GM10847 (cell line): ENCODE data around the gene PDE6C.

Source experiments
- POLR2A ChIP-seq: IDR thresholded peaks from 2 replicates; pipeline ENCODE4 v1.6.1; 2011; ENCODE audit not compliant: insufficient read length; ENCODE audit errors: extremely low read depth

The PDE6C gene

DNA sequence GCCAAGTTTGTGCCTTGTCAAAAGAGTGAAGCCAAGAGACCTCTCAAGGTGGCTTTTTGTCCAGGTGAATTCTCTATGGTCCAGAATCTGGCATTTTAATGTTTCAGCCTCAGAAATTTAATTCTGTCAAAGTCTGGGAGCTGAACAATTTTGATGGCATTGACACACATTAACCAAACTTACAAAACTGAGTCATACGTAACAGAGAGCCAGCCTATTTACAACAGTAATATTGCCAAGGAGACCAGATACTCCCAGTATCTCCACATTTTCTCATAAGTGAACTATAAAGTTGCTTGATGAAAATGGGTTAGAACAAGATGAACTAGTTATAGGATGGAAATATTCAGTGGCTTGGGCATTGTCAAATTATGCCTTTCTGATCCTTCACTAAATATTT, 43.8 kb downstream of the PDE6C start:
- no peak for TF ChIP-seq POLR2A

DNA sequence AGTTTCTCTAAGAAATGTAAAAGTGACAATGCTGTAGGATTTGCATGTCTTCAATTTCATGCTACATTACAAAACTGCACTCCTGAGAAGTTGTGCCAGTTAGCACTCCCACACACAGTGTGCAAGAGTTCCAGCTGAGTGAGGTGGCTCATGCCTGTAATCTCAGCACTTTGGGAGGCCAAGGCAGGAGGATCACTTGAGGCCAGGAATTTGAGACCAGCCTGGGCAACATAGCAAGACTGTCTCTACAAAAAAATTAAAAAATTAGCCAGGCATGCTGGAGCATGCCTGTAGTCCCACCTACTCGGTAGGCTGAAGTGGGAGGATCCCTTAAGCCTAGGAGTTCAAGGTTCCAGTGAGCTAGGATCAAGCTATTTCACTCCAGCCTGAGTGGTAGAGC, 45.4 kb downstream of the PDE6C start:
- TF ChIP-seq POLR2A: no peak

DNA sequence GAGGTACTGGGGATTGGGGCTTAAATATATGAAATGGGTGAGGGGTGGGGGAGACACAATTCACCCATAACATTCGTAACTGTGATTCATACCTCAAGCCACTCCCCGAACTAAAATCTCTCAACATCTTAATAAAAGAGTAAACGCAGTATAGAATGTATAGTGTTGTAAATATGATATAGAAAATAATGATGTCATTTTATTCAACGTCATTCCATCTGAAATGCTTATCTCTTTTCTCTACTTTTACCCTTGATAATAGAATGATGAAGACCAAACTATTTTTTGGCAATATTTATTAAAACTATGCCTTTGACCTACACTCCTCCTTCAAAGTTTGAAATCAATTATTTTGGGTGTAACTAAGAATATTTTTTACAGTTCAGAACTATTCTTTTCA, 53.7 kb downstream of the PDE6C start:
- TF ChIP-seq POLR2A: no peak

DNA sequence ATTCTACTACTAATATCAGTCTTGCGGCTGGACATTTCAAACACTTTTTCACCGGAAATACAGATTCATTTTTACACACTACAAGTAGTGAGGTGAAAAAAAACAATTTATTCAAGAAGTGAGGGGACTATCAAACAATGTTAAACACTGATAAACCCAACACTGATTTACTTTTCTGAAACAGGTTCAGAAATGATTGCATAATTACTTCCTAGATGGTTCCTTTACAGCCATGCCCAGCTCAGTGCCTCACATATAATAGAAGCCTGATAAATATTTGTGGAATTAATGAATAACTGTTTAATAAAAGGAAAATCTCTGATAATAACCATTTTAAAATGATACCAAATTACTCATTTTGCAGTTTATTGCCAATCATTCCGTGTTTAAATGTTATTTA, 55.5 kb downstream of the PDE6C start:
- TF ChIP-seq POLR2A: no peak

DNA sequence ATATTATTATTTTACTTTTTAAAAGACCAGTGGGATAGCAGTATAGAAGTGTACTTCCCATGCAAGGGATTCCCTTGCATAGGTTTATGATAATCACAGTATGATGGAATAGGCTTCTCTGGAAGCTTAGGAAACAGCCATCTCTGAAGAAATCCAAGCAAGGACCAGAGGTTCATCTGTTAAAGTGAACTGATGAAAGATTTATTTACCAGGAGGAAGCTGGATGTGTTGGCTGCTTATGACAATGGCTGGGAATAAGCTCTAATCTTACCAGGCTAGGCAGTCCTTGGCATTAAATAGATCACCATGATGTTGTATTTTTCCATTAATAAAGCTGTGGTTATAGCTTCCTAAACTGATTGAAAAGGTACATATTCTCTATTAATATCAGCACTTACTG, 58.0 kb downstream of the PDE6C start:
- TF ChIP-seq POLR2A: no peak

DNA sequence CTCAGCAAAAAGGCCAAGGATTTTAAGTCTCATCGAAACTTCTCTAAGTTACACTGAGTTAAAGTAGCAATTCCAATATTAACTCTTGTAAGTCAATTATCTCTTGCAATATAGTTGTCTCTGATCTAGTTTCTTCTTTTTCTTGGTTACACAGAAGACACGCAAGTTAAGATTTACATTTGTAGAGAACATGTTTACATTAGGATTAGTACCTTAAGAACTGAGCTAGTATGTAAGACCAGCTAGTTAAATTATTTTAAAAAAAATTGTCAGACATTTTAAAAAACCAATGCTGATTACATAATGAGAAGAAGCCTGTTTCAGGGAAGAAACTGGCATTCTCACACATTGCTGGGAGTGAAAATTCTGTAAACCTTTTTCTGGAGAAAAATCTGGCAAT, 58.7 kb downstream of the PDE6C start:
- no peak for TF ChIP-seq POLR2A

DNA sequence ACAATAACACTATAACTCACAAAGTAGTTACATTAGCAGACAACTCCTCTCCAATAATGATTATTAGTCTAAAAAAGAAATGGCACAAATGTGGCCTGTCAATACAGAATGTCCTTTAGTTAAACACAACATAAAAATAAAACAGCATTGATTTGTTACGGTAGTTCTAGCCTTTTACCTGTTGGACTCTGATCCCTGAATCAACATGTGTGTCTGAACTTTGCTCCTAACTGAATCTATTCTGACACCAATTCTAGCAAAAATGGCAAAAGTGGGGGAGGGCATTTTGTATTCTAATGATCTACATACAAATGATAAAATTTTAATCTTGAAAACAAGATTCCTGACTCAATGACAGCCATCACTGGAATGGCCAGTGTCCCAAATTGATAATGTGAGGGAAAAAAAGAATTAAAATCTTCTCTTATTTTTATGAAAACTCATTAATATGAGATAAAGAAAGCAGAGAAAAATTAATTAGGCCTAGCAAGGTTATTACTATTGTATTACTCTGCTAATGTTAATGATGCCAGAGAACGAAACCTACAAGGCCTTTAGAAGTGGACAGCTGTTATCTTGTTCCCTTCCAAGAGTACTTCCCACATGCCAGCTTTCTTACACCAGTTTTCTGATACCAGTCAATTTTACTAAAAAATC, 59.8 kb downstream of the PDE6C start:
- TF ChIP-seq POLR2A: no peak

DNA sequence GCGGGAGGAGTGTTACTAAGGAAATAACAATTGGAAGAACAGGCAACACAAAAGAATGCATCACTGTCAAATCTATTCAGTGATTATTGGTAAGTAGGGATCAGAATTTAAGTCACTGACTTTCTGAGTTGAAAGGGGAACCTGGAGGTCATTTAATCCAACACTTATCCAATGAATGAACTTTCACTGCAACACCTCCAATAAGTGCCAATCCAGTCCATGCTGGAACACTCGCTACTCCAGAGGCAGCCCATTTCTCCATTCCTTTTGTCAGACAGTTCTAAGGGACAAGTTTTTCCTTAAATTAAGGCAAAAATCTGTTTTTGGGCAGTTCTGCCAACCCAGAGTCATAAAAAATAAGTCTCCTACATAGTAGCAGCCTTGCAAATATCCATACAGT, 60.6 kb downstream of the PDE6C start:
- TF ChIP-seq POLR2A: no peak

DNA sequence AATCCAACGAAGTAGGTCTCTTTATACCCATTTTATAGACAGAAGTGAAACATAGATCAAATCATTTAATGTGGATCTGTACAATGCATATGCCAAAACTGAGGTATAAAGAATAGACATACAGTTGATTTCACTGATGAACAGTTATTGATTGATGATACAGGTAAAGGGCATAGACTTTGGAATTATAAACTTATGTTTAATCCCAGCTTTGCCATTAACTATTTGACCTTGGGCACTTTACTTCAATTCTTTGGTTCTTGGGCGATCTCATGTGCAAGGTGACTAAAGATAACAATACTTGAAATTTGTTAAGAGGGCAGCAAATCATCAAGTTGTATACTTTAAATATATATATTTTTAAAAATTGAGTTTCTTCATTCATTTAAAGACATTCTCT, 61.5 kb downstream of the PDE6C start:
- TF ChIP-seq POLR2A: no peak

DNA sequence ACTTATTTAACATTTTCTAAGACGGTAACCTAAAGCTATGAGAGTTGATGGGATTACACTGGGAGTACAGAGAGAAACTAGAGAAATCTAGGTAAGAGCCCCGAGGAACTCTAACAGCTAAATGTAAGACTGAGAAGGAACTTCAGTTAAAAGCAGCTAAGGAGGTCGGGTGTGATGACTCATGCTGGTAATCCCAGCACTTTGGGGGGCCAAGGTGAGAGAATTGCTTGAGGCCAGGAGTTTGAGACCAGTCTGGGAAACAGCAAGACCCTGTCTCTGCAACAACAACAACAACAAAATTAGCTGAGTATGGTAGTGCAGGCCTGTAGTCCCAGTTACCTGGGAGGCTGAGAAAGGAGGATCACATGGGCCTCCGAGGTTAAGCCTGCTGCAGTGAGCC, 66.0 kb downstream of the PDE6C start:
- no peak for TF ChIP-seq POLR2A

DNA sequence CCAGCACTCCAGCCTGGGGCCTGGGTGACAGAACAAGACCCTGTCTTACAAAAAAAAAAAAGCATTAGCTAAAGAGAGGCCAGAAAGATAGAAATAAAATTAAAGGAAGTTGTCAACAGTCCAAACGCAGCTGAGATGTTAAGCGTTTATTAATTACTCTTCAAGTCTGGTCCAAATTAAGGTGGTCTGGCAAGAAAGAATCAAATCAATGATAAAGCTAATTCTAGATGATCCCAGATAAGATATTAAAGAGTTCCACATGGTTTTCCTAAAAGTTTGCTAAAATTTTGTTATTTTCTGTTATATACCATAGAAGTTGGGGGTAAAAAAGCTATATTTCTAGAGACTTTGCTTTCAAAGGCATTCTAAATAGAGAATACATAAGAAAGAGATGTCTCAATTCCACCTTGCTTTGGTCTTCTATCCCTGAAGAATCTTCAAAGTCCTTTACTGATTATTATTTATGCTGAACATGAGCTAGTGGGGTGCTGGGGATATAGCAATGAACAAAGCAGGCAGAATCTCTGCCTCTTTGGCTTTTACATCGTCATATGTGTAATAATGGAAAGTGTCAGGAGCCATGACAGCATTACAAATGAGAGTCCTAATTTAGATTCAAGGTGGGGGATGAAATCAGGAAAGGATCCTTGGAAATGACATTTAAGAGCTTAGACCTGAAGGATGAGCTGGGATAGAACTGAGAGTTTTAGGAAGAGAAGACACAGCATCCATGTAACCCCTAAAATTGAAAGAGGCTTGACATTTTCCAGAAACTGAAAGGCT, 66.7 kb downstream of the PDE6C start:
- TF ChIP-seq POLR2A: no peak

DNA sequence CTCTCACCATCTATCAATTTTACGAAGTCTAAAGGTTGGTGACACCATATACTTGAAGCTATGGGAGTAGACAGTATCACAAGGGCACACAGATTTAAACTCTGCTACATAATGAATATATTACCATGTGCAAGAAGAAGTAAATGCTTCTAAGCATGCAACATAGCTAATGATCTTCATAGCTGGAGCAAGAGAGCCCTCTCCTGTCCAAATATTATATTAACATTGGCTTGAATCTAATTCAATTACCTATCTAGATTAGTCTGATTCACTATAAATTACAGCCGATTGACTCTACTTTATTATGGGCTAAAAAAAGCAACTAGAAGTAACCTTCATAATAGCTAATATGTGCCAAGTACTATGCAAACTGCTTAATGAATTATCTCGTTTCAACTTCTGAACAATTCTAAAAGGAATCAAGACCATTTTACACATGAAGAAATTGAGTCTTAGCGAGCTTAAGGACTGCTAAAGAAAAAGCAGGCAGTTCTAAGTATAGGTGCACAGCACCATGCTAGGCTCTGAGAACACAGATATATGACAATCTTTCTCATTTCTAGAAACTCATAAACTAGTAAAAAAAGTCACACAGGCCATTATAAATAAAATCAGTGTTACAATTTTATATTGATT, 68.2 kb downstream of the PDE6C start:
- no peak for TF ChIP-seq POLR2A

DNA sequence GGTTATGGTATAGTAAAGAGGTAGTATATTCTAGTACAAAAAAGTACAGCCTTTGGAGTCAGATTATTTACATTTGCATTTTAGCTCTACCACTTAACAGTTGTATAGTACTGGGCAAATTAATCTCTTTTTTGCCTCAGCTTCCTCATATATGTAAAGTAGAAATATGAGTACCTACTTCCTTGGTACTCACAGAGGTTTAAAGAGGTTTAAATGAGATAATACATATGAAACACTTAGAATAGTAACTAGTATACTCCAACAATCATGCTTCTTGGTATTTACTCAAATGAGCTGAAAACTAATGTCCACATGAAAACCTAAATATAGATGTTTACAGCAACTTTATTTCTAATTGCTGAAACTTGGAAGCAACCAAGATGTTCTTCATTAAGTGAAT, 75.4 kb downstream of the PDE6C start:
- no peak for TF ChIP-seq POLR2A

DNA sequence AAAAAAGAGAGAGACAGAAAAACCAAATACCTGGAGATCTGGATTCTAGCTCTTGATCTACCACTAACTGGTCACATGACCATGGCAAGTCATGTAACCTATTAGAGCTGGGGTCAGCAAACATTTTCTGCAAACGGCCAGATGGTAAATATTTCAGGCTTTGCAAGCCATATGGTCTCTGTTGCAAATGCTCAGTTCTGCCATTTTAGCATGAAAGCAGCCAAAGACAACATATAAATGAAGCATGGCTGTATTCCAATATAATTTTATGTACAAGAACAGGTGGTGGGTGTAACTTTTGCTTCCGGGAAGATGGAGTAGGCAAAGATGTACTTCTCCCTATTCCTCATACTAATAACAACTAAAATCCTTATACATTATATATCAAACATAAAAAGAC, 83.4 kb downstream of the PDE6C start:
- no peak for TF ChIP-seq POLR2A

DNA sequence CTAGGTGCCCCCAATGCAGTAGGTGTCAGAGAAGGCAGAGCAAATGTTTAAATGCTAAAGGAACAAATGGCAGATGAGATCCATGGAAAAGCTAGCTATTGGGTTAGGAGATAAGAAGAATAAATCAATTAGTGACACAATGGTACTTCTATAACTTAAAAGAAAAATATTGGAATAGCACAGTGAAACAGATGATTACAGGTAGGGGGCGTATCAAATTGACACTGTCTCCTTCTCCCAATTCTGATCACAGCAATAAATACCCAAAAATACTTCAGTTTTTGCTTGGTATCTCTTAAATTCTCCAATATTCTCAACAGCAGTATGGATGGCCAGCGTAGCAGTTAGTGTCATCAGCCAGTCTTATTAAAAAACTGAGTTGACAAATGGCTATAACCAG, 84.9 kb downstream of the PDE6C start:
- no peak for TF ChIP-seq POLR2A

DNA sequence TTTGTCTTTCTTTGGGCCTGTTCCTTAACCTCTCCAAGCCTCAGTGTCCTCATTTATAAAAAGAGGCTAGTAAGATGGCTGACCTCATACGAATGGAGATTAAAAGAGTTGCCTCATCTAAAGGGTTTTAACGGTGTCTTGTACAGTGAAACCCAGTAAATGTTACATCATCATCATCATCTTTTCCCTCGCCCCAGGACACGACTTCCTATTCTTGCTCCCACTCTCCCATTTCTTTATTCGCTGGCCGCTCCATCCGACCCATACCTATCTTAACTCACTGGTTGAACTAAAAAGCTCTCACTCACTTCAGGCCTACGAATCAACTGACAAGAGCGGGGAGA, 89.5 kb downstream of the PDE6C start:
- no peak for TF ChIP-seq POLR2A
